MCF 10A (cell line): ENCODE measurements around the gene ABLIM3. TPM values are rescaled to one million over a fixed set of nuclear protein-coding genes. Genes with fewer than 3 reads are reported as not detected.
A peak's percentile ranks its signal among the peaks of the same experiment; 100 is the strongest.

Source experiments
- BruUV-seq: library from RNA; stranded (reverse); fragments of 400-500 nt; replicated peaks from 2 replicates; lab custom pipeline; 2021; lab: Mats Ljungman, UMichigan
- CTCF ChIA-PET: fragments of 300-600 bp; sonication (Branson Sonifier 250); formaldehyde crosslinking; extraction: SDS; loops from one replicate; lab custom pipeline; 2021; ENCODE audit warnings: antibody characterized with exemption, inconsistent platforms; lab: Yijun Ruan, JAX
- POLR2A ChIA-PET: fragments of 300-600, 350-650 bp; sonication (Branson Sonifier 250); formaldehyde crosslinking; extraction: SDS; loops from one replicate; lab custom pipeline; 2020; ENCODE audit warnings: antibody characterized with exemption, inconsistent platforms; lab: Yijun Ruan, JAX
- DNase-seq: peaks from one replicate; pipeline ENCODE4 v3.0.0-alpha.2; 2018; ENCODE audit not compliant: unreplicated experiment
- H3K27ac Mint-ChIP-seq: one replicate; pipeline ENCODE4 v1.8.0; 2022; ENCODE audit warnings: mild to moderate bottlenecking, low read depth, mixed read lengths; ENCODE audit not compliant: unreplicated experiment
- H3K27me3 Mint-ChIP-seq: one replicate; pipeline ENCODE4 v1.8.0; 2022; ENCODE audit warnings: mixed read lengths; ENCODE audit not compliant: insufficient read depth, unreplicated experiment
- H3K36me3 Mint-ChIP-seq: one replicate; pipeline ENCODE4 v1.8.0; 2022; ENCODE audit warnings: mild to moderate bottlenecking, moderate library complexity, mixed read lengths; ENCODE audit not compliant: insufficient read depth, unreplicated experiment
- H3K4me1 Mint-ChIP-seq: one replicate; pipeline ENCODE4 v1.8.0; 2022; ENCODE audit warnings: mixed read lengths; ENCODE audit not compliant: insufficient read depth, unreplicated experiment
- H3K4me3 Mint-ChIP-seq: one replicate; pipeline ENCODE4 v1.8.0; 2022; ENCODE audit warnings: mild to moderate bottlenecking, moderate library complexity, mixed read lengths; ENCODE audit not compliant: unreplicated experiment
- H3K9me3 Mint-ChIP-seq: one replicate; pipeline ENCODE4 v1.8.0; 2022; ENCODE audit warnings: mixed read lengths; ENCODE audit not compliant: unreplicated experiment
- intact Hi-C: fragments of 100-400 bp; cut with micrococcal nuclease; formaldehyde crosslinking; loops from 2 replicates; pipeline ENCODE4 v1.14.1; 2022
- total RNA-seq: library from RNA; stranded (reverse); gene quantifications from 2 replicates; pipeline ENCODE4 v1.2.3, GENCODE V29; 2022
- TF ChIP-seq, protein P1 (sequence below): fragments of 200-600 bp; IDR thresholded peaks from one replicate; pipeline ENCODE4 v1.8.0; 2022; ENCODE audit warnings: antibody characterized with exemption, mild to moderate bottlenecking; ENCODE audit not compliant: unreplicated experiment

ABLIM3 gene
- total RNA-seq, 1 experiment from 2014 or later = 168 TPM

- BruUV-seq = no TSS peak
- Mint-ChIP-seq H3K4me1 (peaks cover 13% of the 10 kb centered on the region), H3K4me3 (no peak overlapping the region), H3K27me3 (no peaks in the 10 kb centered on the region), H3K9me3 (no peaks in the 10 kb centered on the region), H3K36me3 (no peaks in the 10 kb centered on the region), H3K27ac (no peak overlapping the region)
- DNase-seq = peak; percentile 45
- ChIA-PET POLR2A (interaction anchor here (0.6 to 2.1 kb wide), 2 partner anchors 11 to 855 kb away, joined by 3 to 5 read pairs; no protein-coding TSS in a partner anchor), CTCF (interaction anchor here (0.6 to 1.2 kb wide), 2 partner anchors 8 to 160 kb away, joined by 3 read pairs; no protein-coding TSS in a partner anchor)
- TF ChIP-seq, protein P1, sequence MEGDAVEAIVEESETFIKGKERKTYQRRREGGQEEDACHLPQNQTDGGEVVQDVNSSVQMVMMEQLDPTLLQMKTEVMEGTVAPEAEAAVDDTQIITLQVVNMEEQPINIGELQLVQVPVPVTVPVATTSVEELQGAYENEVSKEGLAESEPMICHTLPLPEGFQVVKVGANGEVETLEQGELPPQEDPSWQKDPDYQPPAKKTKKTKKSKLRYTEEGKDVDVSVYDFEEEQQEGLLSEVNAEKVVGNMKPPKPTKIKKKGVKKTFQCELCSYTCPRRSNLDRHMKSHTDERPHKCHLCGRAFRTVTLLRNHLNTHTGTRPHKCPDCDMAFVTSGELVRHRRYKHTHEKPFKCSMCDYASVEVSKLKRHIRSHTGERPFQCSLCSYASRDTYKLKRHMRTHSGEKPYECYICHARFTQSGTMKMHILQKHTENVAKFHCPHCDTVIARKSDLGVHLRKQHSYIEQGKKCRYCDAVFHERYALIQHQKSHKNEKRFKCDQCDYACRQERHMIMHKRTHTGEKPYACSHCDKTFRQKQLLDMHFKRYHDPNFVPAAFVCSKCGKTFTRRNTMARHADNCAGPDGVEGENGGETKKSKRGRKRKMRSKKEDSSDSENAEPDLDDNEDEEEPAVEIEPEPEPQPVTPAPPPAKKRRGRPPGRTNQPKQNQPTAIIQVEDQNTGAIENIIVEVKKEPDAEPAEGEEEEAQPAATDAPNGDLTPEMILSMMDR = no peak
- intact Hi-C loops = no loop called here
Observed at GRCh38 chr5:149284501-149284900, 143.2 kb downstream of the ABLIM3 start.

- Mint-ChIP-seq H3K4me3 (no peak overlapping the region), H3K4me1 (peaks cover 13% of the 10 kb centered on the region), H3K36me3 (no peaks in the 10 kb centered on the region), H3K27me3 (no peaks in the 10 kb centered on the region), H3K27ac (no peak overlapping the region), H3K9me3 (no peaks in the 10 kb centered on the region)
- no TSS peak for BruUV-seq
- TF ChIP-seq, protein P1 = no peak
- intact Hi-C loops = no loop called here
- ChIA-PET POLR2A (interaction anchor here (1.0 to 2.1 kb wide), 2 partner anchors 10 to 61 kb away, joined by 3 to 5 read pairs; partner anchors contain the start of gene GRPEL2), CTCF (interaction anchor here (0.6 to 0.7 kb wide), 3 partner anchors 11 to 159 kb away, joined by 3 to 5 read pairs (median 3); no protein-coding TSS in a partner anchor)
- peak; percentile 41 for DNase-seq
Observed at GRCh38 chr5:149285153-149285552, 143.9 kb downstream of the ABLIM3 start.

DNA sequence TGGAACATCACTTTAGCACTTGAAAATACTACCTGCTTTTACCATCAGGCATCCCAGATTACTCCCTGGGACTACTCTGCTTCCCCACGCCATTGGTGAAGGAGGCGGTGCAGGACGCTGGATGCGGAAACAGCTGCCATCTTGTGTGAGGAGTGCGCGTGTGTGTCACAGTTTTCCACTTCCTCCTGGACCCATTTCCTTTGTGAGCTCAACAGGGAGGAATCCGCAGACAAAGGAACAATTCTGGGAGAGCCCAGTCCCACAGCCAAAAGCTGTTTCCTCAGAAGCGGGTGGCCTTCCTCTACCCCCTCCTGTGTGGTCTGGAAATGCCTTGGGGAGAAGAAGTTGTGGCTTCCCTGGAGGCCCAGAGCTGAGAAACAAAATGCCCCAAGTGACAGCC, 147.1 kb downstream of the ABLIM3 start:
- Mint-ChIP-seq H3K27ac (no peak overlapping the region), H3K27me3 (no peaks in the 10 kb centered on the region), H3K4me3 (no peak overlapping the region), H3K36me3 (no peaks in the 10 kb centered on the region), H3K4me1 (peaks cover 13% of the 10 kb centered on the region), H3K9me3 (no peaks in the 10 kb centered on the region)
- POLR2A ChIA-PET = no interaction called here
- intact Hi-C loops = no loop called here
- DNase-seq = no peak
- CTCF ChIA-PET = interaction anchor here (0.7 to 0.9 kb wide), 4 partner anchors 18 to 553 kb away, joined by 3 to 4 read pairs (median 4); no protein-coding TSS in a partner anchor
- TF ChIP-seq, protein P1 = no peak
- no TSS peak for BruUV-seq

DNA sequence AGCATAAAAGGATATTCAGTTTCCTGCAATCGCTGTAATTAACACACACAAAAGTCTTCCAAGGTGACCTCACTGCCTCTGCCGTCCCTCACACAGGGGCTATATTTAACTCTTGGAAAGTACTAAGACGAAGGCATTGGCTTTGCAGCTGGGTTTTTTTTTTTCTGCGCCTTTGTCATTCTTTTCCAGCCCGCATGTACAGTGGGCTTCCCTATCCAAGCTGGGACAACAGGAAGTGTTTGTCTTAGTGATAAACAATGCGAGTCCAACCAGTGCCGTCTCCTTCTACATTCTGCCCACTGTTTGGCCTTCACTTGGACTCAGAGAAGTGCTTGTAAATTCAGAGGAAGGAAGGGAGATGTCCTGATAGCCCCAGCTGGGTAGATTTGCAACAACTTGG, 148.0 kb downstream of the ABLIM3 start:
- intact Hi-C loops = no loop called here
- BruUV-seq = no TSS peak

More for the DNA sequence above, 148.0 kb downstream of the ABLIM3 start:
- POLR2A ChIA-PET = interaction anchor here (1.1 kb wide), 1 partner anchor 292 kb away, joined by 3 read pairs; the partner anchor contains the start of gene ARHGEF37
- CTCF ChIA-PET = no interaction called here
- no peak overlapping the region for H3K4me3 Mint-ChIP-seq
- peaks cover 12% of the 10 kb centered on the region for H3K4me1 Mint-ChIP-seq
- no peaks in the 10 kb centered on the region for H3K27me3 Mint-ChIP-seq
- H3K9me3 Mint-ChIP-seq = no peaks in the 10 kb centered on the region
- TF ChIP-seq, protein P1 = no peak
- no peak overlapping the region for H3K27ac Mint-ChIP-seq
- H3K36me3 Mint-ChIP-seq = no peaks in the 10 kb centered on the region
- no peak for DNase-seq
